ENCODE results near the gene CRHR2.
"Not testable (repeated sequence)": the region's sequence is repeated elsewhere in the genome, so short reads cannot be mapped to it uniquely, and the experiment has no call there.

CRHR2 gene

GRCh38 chr7:30682212-30683083 is at the start of gene CRHR2:
Gene CRHR2 (minus strand): TSS chr7:30682456. CDS start chr7:30682280, 176 bp downstream.
- peak in 2 of 3 experiments; percentile 78 to 79 for DNase-seq

GRCh38 chr7:30731581-30731980 is 49.3 kb upstream of the CRHR2 start:
- DNase-seq: peak in 2 of 3 experiments; percentile 63 to 90

DNA sequence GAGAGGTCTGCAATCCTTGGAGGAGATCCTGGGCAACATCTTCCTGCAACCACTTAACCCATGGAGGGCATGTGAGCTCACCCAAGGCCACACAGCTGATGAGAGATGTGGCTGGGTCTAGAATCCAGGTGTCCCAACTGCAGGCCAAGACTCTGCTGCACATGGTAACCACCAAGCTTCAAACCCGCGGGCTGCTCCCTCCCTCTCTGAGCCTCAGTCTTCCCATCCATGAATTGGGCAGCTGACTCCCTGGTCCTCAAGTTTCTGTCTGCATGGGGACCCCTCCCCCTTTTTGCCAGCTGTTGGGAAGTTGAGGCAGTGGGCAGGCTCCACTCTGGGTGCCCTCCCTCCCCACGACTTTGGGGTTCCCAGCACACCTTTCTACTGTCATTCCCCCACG is 48.7 kb upstream of the CRHR2 start:
- DNase-seq: peak in 1 of 3 experiments; percentile 38

DNA sequence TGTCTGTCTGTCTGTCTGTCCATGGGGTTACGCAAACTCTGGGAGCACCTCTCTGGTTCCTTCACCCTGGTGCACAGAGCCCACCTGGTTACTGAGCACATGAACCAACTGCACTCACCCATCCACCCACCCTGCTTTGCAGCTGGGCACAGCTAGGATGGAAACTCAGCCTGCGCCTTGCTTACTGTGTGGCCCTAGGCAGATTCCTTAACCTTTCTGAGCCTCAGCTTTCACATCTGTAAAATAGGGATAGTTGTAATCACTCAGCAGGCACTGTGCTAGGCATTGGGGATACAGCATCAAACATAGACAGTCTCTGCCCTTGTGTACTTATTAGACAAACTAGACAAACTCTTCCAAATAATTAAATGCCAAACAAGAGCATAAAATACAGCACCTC is 47.8 kb upstream of the CRHR2 start:
- no peak for DNase-seq

DNA sequence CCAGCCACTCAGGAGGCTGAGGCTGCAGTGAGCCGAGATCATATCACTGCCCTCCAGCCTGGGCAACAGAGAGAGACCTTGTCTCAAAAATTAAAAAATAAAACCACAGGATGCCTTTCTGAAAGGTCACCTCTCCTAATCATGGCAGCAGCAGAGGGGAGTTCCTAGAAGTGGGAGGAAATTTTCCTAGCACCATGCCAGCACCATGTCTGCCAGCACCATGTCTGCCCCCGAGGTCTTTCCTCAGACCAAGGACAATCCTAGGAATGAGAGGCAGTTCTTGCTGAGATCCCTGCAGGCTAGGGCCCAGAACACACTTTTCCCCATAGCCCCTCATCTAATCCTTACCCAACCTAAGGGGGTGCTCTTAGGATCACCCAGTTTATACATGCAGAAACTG is 47.4 kb upstream of the CRHR2 start:
- no peak for DNase-seq

GRCh38 chr7:30728591-30729100 is 46.4 kb upstream of the CRHR2 start:
- no peak for DNase-seq

GRCh38 chr7:30727061-30727945 is 45.0 kb upstream of the CRHR2 start:
- DNase-seq: no peak

GRCh38 chr7:30726296-30727006 is 44.2 kb upstream of the CRHR2 start:
- DNase-seq: no peak

- DNase-seq: no peak
Measured at GRCh38 chr7:30723776-30724175, 41.5 kb upstream of the CRHR2 start.

DNA sequence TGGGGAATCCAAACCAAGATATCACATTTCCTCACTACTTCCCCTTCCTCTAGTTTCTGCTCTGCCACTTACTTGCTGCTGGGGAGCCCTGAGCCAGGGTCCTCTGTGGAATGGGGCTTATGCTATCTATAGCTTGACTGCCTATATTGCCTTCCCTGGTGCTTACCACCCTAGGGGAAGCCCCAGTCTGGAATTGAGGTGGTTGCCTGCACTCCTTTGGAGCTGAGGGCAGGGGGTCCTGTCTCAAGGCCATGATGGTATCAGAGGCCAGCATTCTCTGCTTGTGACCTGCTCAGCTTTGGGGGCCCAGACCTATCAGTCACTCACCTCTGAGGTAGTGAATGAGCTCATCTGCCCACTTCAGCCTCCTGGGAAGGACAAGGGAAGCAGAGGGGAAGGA is 40.4 kb upstream of the CRHR2 start:
- DNase-seq: no peak

- DNase-seq: no peak
Measured at GRCh38 chr7:30722187-30722586, 39.9 kb upstream of the CRHR2 start.

DNA sequence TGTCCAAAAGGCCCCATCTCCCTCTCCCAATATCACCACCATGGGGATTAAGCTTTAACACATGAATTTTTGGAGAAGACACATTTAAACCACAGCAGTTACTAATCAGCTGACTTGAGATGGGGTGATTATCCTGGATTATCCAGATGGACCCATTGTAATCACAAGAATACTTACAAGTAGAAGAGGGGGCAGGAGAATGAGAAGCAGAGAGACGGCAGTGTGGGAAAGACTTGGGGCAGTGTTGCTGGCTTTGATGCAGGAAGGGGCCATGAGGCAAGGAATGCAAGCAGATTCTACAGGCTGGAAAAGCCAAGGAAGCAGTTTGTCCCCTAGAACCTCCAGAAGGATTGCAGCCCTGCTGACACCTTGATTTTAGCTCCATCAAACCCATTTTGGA is 39.0 kb upstream of the CRHR2 start:
- DNase-seq: no peak

GRCh38 chr7:30719434-30719833 is 37.2 kb upstream of the CRHR2 start:
- DNase-seq: not testable (repeated sequence)

GRCh38 chr7:30717181-30717580 is 34.9 kb upstream of the CRHR2 start:
- DNase-seq: no peak

GRCh38 chr7:30714129-30714528 is 31.9 kb upstream of the CRHR2 start:
- no peak for DNase-seq

GRCh38 chr7:30713392-30713791 is 31.1 kb upstream of the CRHR2 start:
- DNase-seq: no peak

GRCh38 chr7:30710669-30711068 is 28.4 kb upstream of the CRHR2 start:
- DNase-seq: no peak

- DNase-seq: no peak
Measured at GRCh38 chr7:30709549-30709948, 27.3 kb upstream of the CRHR2 start.

GRCh38 chr7:30708983-30709382 is 26.7 kb upstream of the CRHR2 start:
- no peak for DNase-seq

DNA sequence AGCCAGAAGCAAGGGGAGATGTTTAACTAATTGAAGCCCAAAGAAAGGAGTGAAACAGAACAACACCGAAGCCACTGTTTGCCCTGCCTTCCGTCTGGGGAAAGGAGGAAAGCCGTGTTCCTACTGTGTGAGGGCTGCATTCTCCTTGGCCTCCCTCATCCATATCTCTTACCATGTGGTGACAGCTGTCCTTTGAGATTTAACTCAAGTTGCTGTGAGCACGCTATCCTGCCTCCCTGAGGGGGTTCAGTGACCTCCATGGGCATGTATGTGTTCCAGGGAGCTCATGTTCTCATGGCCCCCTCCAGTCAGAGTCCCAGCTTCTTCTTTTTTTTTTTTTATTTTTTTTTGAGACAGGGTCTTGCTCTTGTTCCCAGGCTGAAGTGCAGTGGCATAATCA is 26.2 kb upstream of the CRHR2 start:
- no peak for DNase-seq

- DNase-seq: no peak
Measured at GRCh38 chr7:30707391-30708357, 25.4 kb upstream of the CRHR2 start.

- no peak for DNase-seq
Measured at GRCh38 chr7:30706908-30707307, 24.7 kb upstream of the CRHR2 start.
